GM18867 (cell line): ENCODE measurements around the gene NLGN2.
A peak's percentile ranks its signal among the peaks of the same experiment; 100 is the strongest.

Experiments used
- ATAC-seq: cut with Tn5 transposase; IDR thresholded peaks from one replicate; pipeline ENCODE4 v1.9.1; 2021; ENCODE audit warnings: mild to moderate bottlenecking, moderate library complexity; ENCODE audit not compliant: unreplicated experiment

The NLGN2 gene

DNA sequence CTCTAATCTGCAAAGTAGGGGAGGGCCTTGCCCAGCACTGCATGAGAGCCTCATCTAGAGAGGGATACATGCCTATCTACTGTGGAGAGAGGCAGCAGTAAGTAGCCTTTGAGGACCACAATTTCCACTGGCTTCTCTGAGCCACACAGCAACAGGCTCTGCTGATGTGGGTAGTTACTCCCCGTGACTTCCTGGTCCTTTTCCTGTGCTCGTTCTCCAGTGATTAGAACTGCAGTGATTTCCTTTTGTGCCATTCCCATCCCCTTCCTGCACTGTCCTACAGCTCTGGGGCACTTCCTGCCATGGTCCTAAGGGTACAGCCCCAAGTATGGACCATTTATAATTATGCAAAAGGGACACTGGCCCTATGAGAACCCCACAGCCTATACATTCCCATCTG lies 16.3 kb upstream of the NLGN2 start:
- no peak for ATAC-seq

DNA sequence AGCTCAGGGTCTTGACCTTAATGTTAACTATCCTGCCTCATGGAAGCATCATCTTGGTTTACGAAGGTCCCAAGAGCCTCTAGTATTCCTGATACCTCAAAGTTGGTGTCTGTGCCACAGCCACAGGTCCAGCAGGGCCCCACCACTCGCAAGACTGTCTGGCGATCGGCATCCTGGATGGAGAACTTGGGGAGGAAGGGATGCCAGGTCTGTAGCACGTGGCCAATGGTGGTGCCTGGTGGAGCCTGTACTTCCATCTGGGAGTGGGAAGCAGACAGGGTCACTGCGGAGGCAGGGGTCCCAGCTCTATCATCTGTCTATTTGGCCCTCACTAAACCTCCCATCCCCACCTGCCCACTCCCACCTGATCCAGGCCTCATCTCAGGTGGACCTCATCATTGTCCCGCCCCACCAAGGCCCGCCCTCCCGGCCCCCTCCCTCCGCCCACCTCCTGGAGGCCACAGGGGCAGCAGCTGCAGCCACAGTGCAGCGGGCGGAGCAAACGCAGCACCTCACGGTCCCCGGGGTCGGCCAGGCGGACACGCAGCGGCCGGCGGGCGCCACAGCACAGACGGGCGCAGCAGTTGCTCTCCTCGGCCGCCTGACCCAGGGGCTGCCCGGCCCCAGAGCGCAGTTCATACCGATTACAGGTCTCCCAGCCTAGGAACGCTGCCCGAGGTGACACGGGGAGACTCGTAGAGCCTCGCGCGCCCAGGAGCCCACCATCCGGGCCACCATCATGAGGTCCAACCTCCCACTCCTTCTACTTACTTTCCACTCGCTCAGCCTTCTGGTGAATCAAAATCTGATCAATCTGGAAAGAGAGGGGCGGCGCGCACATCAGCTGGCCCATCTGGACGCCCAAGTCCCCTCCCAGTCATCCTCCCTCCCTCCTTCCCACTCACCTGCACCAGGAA lies 14.7 kb upstream of the NLGN2 start:
- ATAC-seq, result no peak

DNA sequence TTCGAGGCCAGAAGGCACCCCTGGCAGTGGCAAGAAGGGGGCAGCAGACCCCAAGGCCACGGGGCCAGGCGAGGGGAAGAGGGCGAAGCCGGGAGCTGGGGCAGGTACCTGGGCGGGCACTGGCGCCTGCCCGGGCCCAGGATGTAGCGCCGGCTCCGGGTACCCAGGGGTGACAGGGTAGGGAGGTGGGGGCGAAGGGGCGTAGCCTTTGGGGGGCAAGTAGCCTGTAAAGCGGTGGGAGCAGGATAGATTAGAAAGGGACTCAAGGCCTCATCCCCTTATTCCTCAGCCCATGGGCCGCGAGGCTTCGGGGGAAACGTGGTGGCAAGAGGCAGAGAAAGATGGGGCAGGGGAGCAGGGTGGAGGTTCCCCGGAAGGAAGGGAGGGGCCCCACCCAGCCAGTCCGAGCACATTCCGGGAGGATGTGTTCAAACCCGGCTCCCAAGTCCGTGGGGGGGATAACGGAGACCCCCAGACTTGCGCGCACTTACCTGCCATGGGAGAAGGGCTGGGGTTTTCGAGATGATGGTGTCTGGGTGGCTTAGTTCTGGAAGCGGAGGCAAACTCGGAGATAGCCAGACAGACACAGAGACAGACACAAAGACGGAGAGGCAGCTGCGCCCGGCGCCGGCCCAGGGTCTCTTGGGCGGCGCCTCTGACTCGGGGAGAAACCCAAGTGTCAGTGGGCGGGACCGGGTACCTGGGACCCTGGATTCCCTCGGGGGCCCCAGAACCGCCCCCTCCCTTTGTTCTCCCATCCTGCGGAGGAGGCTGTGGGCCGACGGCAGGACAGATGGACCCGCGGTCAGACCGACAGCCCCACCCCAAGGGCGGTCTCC lies 13.8 kb upstream of the NLGN2 start:
- peak; percentile 32 for ATAC-seq

DNA sequence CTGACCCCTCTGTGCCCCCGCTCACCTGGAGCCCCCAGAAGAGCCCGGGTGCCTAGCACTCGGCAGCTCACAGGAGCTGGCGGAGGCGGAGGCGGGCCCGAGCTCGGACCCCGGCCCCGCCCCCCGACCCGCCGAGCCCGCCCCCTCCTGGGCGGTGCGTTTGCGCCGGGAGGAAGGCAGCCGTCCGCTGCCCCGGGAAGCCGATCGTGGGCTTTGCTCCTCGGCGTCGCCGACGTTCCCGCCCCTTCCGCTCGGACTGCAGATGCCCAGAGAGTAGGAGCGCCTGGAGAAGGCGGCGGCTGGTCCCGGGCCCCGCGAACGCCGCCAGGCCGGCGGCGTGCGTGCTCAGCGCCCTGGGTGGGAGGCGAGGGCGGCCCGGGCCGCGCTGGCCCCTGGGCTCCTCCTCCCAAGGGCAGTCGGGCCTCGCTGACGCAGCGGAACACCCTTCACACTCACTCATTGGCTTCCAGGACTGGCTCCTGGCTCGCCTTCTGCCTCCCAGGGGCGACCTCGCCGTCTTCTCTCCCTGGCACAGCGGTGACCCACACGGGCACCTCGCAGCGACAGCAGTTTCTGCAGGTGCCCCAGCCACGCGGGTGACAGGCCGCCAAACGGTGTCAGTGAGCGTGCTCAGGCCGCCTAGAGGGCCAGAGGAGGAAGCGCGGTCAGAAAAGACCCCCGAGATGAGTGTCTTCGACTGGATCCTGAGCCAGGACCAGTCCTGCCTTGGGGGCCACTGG lies 13.0 kb upstream of the NLGN2 start, which contains the start of gene PLSCR3:
Gene PLSCR3 (minus strand): TSS at position 74 of the 740 bp plus-strand sequence. CDS start 415 bp downstream, outside the sequence.
- ATAC-seq, result peak; percentile 83

DNA sequence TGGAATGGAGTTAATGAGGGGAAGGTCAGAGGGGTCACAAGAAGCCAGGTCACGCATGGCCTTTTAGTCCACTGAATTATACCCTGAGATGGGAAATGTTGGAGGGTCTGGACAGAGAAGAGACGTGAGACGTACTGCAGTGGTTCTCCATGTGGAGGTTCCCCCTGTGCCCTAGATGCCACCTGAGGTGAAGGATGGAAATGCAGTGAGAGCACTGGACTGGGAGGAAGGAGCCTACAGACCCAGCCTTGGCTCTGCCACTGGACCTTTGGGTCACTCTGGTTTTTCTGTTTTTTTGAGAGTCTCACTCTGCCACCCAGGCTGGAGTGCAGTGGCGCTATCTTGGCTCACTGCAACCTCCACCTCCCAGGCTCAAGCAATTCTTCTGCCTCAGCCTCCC lies 11.5 kb upstream of the NLGN2 start:
- ATAC-seq, result no peak

DNA sequence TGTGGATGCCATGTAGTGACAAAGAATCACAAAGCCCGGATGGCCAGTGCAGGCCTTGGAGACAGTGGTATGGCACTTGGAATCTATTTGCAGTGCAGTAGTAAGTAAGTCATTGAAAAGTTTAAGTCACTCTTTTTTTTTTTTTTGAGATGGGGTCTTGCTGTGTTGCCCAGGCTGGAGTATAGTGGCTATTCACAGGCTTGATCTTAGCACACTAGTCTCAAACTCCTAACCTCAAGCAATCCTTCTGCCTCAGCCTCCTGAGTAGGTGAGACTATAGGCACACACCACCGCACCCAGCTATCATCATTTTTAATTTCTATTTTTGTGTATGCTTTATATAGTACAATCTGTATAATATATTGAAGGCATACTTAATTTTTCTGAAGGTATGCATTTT lies 9.0 kb upstream of the NLGN2 start:
- ATAC-seq, result no peak

DNA sequence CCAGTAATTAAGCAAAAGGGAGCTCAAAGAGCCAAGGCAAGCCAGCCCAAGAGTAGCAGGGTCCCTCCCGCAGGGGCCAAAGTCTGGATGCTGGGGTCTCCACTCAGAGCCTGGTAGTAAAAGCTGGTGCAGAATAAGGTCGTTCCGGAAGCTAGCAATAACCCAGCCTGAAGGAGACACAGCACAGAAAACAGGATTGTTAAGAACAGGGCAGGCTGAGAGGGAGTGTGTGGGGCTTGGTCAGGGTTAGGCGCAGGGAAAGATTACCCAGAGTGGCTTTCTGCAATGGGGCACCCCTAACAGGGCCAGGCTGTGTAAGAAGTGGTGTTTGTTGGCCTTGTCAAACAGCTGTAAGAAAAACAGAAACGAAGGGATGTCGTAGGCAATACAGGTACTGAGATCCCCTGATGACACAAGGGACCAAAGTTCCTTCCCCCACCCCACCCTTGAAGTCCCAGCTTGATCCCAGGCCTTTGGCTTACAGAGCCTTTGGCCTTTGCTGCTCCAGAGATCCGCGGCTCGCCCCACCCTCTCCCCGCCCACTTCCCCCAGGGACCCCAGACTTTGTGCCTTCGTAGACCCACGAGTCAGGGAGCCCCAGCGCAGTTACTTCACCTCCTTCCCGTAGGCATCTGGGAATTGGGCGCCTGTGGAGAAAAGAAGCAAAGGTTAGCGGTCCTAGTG lies 4.5 kb upstream of the NLGN2 start:
- ATAC-seq, result no peak

DNA sequence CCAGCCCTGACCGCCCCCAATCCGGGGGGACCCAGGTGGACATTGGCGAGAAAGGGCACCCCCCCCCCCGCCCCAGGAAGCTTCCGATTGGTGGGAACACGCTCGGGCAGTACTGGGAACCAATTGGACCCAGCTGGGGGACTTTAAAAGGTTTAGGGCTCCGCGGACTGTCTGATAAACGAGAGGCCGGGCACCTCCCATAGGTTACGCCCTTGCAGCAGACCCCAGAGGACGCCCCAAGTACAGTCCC lies 4.0 kb upstream of the NLGN2 start:
- ATAC-seq, result no peak

DNA sequence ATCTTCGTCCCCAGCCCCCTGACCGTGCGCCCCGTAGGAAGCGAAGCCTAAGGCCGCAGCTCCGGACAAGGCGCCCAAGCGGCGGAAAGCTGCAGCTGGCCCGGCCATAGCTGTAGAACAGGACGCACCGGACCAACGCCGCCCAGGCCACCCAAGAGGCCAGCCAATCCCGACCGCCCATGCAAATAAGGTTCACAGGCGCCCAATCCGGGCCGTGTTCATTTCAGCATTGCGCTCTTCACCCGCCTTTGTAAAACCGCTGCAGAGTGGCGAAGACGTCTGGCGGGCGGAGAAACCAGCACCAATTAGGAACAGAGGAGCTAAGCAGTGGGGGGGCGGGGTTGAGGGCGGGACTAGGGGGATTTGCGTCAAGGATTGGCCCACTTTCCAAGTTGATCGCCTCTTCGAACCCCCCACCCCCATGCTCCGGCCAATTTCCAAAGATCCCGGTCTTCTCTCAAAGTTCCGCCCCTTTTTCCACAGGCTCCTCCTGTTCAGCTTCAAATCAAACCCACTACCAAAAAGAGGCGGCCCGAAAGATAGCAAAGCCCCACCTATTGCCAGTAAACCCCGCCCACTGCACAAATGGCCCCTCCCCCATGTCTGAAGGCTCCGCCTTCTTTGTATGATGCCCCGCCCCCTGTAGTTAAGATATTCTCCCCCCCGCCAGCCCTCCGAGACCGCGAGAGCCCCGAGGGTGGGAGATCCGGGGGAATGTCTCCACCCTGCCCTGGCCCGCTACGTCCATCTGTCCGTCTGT lies 3.5 kb upstream of the NLGN2 start, which contains the start of gene TMEM256:
Gene TMEM256 (minus strand): TSS at position 121 of the 760 bp plus-strand sequence. CDS start 13 bp downstream, at position 108.
- peak; percentile 90 for ATAC-seq

DNA sequence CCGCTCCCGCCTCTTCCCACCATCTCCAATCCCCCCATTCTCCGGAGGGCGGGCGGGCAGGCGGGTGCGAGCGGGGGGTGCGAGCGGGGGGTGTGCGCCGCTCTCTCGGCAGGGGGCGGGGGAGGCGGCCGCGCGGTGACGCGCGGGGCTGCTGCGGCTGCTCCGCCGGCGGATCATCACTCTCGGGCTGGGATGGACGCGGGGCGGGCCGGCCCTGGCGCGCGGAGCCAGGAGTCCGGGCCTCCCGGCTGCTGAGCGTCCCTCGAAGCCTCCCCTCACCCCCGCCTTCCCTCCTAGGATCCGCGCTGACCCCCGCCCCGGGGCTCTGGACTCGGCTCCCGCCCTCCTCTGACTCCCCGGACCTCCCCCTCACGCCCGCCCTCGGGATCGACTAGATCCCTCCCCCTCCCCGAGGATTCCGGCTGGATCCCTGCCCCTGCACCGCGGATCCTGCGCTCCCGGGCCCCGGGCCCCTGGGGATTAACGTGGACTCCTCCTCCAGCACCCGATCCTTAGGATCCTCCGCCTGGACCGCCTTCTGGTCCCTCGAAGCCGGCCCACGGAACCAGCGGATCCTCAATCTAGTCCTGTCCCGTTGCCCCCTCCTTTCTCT lies 2.8 kb upstream of the NLGN2 start:
- peak; percentile 20 for ATAC-seq

DNA sequence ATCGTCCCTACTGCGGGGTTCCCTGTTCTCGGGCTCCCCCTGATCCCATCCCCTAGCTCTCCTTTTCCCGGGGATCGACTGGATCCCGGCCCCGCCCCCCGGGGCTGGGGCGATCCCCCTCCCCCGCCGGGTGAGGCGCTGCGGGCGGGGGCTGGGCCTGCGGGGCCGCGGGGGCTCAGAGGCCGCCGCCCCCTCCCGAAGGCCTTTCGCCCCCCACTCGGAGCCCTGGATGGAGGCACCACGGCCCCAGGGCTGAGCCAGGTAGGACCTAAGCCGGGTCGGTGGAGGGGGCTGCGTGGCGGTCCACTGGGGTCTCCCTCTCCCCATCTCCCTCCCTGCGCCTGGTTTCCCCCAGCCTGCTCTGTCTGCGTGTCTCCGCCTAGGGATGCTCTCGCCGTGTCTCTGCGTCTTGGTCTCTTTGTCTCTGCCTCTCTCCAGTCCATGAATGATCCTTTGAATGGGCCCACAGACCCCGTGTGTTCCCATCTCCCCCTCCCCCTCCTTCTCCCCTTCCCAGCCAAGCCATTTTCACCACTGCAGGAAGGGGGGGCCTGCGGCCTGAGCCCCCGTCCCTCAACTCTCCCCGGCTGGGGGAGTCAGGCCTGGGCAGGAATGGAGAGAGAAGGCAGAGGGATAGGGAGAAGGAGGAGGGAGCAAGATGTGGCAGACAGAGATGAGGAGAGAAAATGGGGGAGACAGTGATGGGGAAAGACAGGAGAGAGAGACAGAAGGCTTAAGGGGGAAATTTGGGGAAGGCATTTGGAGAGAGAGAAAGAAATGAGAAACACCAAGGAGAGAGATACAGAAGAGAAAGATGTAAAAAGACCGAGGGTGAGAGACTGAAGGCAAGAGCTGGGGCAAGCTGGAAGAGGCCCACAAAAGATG lies 2.1 kb upstream of the NLGN2 start:
- no peak for ATAC-seq

DNA sequence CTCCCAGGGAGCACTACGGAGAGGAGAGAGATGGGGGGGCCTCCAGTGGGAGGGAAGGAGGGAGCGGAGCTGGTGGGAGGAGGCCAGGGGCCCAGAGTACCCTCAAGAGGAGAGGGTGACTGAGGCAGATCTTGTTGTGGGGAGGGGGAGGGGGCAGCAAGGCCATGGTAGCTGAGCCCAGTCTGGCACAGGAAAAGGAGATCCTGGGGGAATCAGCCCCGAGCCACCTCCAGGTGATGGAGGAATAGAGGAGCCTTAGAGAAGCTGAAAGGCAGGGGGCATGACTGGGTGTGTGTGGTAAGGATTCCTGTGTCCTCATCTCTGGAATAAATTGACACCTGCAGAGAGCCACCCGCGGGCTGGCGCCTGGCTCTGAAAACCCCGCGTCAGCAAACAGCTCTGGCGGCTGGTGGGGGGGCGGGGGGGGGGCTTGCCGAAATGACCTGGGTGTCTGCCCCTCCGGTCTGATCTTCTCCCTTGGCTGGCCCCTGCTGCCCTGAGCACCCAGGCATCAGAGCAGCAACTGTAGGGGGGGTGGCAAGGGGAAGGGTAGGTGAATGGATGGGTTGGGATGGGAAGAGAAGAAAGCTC lies 1.3 kb upstream of the NLGN2 start:
- ATAC-seq, result no peak

DNA sequence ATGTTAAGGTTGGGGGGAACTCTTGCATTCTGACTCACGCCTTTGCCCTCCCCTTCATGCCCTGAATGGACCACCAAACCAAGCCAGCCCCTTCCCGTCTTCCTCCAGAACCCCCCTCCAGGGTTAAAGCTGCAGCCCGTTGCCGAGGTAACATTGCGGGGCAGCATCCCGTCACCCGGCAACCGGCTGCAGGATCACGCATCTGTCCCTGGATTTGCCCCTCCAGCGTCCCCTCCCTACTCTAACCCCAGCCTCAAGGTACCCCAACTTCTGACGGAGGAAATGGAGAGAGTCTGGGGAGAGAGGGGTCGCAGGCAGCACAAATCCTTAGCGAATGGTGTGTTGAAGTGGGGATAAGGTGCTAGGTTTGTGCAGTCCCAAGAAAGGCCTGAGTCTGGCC lies 563 bp upstream of the NLGN2 start:
- no peak for ATAC-seq

DNA sequence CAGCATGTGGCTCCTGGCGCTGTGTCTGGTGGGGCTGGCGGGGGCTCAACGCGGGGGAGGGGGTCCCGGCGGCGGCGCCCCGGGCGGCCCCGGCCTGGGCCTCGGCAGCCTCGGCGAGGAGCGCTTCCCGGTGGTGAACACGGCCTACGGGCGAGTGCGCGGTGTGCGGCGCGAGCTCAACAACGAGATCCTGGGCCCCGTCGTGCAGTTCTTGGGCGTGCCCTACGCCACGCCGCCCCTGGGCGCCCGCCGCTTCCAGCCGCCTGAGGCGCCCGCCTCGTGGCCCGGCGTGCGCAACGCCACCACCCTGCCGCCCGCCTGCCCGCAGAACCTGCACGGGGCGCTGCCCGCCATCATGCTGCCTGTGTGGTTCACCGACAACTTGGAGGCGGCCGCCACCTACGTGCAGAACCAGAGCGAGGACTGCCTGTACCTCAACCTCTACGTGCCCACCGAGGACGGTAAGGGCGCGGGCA lies 645 bp downstream of the NLGN2 start:
- ATAC-seq, result no peak

DNA sequence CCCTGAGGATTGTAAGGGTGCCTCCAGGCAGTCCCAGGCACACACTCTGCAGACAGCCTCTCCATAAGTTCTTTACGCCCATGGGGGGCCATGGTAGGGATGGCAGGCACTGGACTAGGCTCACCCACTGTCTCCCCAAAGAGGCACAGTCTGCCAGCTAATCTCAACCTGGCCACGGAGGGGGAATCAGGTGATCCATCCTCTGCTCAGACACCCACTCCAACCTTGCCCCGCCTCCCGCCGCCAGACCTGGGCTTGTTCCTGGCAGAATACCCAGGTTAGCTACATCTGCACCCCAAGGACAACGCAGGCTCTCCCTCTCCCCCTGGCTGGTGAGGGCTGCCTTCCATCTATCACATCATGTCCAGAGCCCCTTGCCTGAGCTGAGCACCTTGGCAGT lies 1.2 kb downstream of the NLGN2 start:
- ATAC-seq, result no peak

DNA sequence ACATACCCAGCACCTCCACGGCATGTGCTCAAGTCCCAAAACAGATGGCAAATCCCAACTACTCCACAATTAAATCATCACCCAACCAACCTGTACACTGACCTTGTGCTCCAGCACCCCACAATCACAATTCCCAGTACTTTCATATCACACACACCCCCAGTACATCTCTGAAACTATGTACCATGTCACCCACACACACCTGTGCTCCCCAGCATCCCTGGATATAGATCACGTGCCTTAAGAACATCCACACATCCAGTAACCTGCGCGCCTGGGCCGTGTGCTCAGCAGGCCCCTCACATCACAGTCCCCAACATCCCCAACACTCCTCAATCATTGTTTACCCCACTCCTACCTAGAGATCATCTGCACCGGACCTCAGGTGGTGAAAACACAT lies 2.1 kb downstream of the NLGN2 start:
- no peak for ATAC-seq

DNA sequence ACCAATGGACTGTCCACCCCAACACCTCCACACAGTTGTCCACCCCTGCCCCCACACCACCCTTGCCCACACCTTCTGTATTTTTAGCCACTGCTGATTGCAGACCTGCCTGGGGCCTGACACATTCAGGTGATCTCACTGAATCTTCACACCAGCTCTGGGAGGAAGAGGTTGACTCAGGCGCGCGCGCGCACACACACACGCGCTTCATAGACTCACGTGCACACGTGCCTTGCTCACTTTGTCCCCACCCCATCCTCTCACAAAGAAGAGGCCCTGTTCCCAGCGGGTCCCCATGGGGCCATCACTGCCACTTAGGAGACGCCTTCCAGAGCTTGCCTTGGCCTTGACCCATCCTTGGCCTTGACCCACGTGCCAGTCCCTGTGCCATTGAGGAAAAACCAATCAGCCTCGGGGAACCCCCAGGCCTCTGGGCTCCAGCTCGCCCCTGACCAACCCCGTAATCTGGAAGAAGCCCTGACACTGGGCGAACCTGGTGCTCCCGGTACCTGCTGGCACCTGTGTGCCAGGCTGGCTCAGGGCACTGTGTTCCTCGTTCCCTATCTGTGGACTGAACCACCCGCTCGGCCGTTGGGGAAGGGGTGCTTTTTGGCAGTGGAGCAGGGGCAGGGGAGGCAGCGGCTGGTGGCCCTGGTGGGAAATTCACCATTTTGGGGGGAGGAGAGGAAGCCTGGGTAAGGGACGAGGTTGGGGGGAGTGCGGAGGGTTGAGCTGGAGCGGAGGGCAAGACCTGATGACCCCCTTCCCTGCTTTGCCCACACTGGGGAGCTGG lies 3.2 kb downstream of the NLGN2 start:
- ATAC-seq, result no peak
